GM18499 (cell line): Measurements from ENCODE around the gene TMEM200A.

Experiments
- ATAC-seq: cut with Tn5 transposase; IDR thresholded peaks from one replicate; pipeline ENCODE4 v1.9.1; 2021; ENCODE audit warnings: moderate number of reproducible peaks; ENCODE audit not compliant: insufficient read depth, unreplicated experiment

The TMEM200A gene

GRCh38 chr6:130473886-130474285 is 108.1 kb downstream of the TMEM200A start:
- no peak for ATAC-seq

DNA sequence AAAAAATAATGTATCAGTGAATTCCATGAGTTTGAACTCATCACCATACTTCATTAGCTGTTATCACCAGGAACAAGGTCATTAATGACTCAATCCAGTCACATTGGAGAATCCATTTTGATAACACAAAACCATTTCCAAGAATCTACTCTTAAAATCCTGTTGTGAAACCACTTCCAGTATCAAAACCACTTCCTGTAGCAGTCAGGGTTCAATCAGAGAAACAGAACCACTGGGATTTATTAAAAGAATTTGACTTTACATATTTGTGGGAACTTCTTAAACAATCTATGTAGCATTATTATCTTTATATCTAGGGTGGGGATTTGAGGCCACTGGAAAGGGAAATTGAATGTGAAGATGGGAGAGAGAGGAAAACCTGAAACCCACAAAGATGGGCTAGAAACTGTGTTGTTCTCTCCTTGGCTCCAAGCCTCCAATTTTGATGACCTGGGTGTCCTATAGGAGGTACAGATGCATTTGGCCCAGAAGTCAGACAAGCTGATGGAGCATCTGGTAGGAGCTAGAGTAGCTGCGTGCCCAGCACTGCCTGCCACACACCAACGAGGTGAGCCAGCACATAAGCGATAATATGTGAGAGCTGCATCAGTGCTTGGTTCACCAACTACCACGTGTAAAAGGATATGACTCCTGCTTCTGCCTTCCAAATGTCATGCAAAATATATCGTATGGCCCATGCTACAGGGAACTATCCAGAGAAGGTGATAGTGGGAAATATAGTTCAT is 117.0 kb downstream of the TMEM200A start:
- no peak for ATAC-seq

GRCh38 chr6:130485870-130486269 is 120.1 kb downstream of the TMEM200A start:
- ATAC-seq: no peak

- no peak for ATAC-seq
These were observed 120.6 kb downstream of the TMEM200A start for GRCh38 chr6:130486417-130486816.

DNA sequence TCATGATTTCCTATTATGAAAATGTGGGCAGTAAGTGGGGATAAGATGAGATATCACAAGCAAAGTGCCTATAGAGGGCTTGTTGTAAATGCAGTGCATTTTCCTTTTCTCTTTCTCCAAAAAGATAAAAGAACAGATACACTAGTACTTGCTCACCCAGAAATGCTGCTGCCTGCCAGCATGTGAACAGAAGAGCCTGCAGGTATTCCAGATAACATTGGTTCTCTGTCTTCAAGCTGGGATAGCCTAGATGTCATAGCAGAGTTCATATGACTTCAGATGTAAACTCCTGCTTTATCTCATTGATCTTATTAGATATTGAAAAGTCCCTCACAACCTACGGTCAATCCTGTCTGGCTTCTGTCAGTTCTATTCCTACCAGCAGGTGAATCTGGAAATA is 123.7 kb downstream of the TMEM200A start:
- ATAC-seq: no peak
